ENCODE data around the gene CDC73. TPM values are rescaled to one million over a fixed set of nuclear protein-coding genes. Genes with fewer than 3 reads are reported as not detected.
"Not testable (repeated sequence)": the region's sequence is repeated elsewhere in the genome, so short reads cannot be mapped to it uniquely, and the experiment has no call there.

Gene CDC73
- total and polyA plus RNA-seq, 7 experiments from 2014 or later: 57.6 to 65.0 (median 59.2) TPM

GRCh38 chr1:193216920-193217319 is 95.1 kb downstream of the CDC73 start:
- Mint-ChIP-seq H3K27me3 (no peaks in the 10 kb centered on the region), H3K4me3 (no peak overlapping the region), H3K36me3 (peaks cover 19 to 69% (median 65%) of the 10 kb centered on the region in 5 donors), H3K27ac (peak overlapping the region in 1 of 9 donors; percentile 62), H3K9me3 (peaks cover 0 to 6% (median 0%) of the 10 kb centered on the region in 11 donors), H3K4me1 (peaks cover 2 to 11% (median 6%) of the 10 kb centered on the region in 7 donors)
- POLR2A ChIA-PET: no interaction called here
- peaks cover 0 to 18% (median 0%) of the 10 kb centered on the region in 3 experiments for H3K36me3 ChIP-seq (ENCODE audit: control insufficient read depth in 2 of 3, insufficient read depth in 3 of 3, low read length in 3 of 3)
- CTCF ChIA-PET: no interaction called here
- no peak overlapping the region for H3K27ac ChIP-seq (ENCODE audit: low read depth, low read length)
- DNase-seq (no peak), ATAC-seq (no peak)
- H3K4me1 ChIP-seq (ENCODE audit: control insufficient read depth in 2 of 2, insufficient read depth in 2 of 2, low read length in 2 of 2): no peaks in the 10 kb centered on the region
- H3K9me3 ChIP-seq (ENCODE audit: control insufficient read depth in 2 of 3, low read length in 3 of 3): no peaks in the 10 kb centered on the region
- no peak overlapping the region for H3K4me3 ChIP-seq (ENCODE audit: low read length)
- intact Hi-C loops (cut with micrococcal nuclease): no loop called here
- no peaks in the 10 kb centered on the region for H3K27me3 ChIP-seq (ENCODE audit: control insufficient read depth in 2 of 2, insufficient read depth in 2 of 2, low read length in 2 of 2)

- intact Hi-C loops (cut with micrococcal nuclease): no loop called here
- Mint-ChIP-seq H3K27me3 (no peaks in the 10 kb centered on the region), H3K4me1 (peaks cover 0 to 25% (median 15%) of the 10 kb centered on the region in 7 donors)
Measured at GRCh38 chr1:193219391-193219790, 97.6 kb downstream of the CDC73 start.

GRCh38 chr1:193221651-193222050 is 99.8 kb downstream of the CDC73 start:
- Mint-ChIP-seq H3K4me3 (no peak overlapping the region), H3K36me3 (peaks cover under 1 to 71% (median 59%) of the 10 kb centered on the region in 5 donors), H3K4me1 (peaks cover 8 to 44% (median 34%) of the 10 kb centered on the region in 7 donors), H3K27me3 (no peaks in the 10 kb centered on the region), H3K27ac (no peak overlapping the region), H3K9me3 (peaks cover 0 to 6% (median 0%) of the 10 kb centered on the region in 11 donors)
- DNase-seq: no peak
- H3K27ac ChIP-seq (ENCODE audit: low read depth, low read length): no peak overlapping the region
- H3K4me3 ChIP-seq (ENCODE audit: low read length): no peak overlapping the region
- no peaks in the 10 kb centered on the region for H3K9me3 ChIP-seq (ENCODE audit: control insufficient read depth in 2 of 3, low read length in 3 of 3)
- H3K27me3 ChIP-seq (ENCODE audit: control insufficient read depth in 2 of 2, insufficient read depth in 2 of 2, low read length in 2 of 2): no peaks in the 10 kb centered on the region
- ChIA-PET CTCF (no interaction called here), POLR2A (interaction anchor here (1.2 kb wide), 1 partner anchor 17 kb away, joined by 3 read pairs; no protein-coding TSS in a partner anchor)
- intact Hi-C loops (cut with micrococcal nuclease): no loop called here
- no peak for ATAC-seq
- H3K36me3 ChIP-seq (ENCODE audit: control insufficient read depth in 2 of 3, insufficient read depth in 3 of 3, low read length in 3 of 3): peaks cover 0 to 7% (median 0%) of the 10 kb centered on the region in 3 experiments
- H3K4me1 ChIP-seq (ENCODE audit: control insufficient read depth in 2 of 2, insufficient read depth in 2 of 2, low read length in 2 of 2): no peaks in the 10 kb centered on the region

More at GRCh38 chr1:193219391-193219790, 97.6 kb downstream of the CDC73 start:
- H3K36me3 ChIP-seq (ENCODE audit: control insufficient read depth in 2 of 3, insufficient read depth in 3 of 3, low read length in 3 of 3): peaks cover 0 to 18% (median 0%) of the 10 kb centered on the region in 3 experiments
- no peaks in the 10 kb centered on the region for H3K9me3 ChIP-seq (ENCODE audit: control insufficient read depth in 2 of 3, low read length in 3 of 3)
- H3K27me3 ChIP-seq (ENCODE audit: control insufficient read depth in 2 of 2, insufficient read depth in 2 of 2, low read length in 2 of 2): no peaks in the 10 kb centered on the region
- no peak overlapping the region for H3K4me3 ChIP-seq (ENCODE audit: low read length)
- ChIA-PET POLR2A (no interaction called here), CTCF (no interaction called here)
- no peak for ATAC-seq
- Mint-ChIP-seq H3K36me3 (peaks cover 11 to 67% (median 57%) of the 10 kb centered on the region in 5 donors), H3K27ac (peak overlapping the region in 2 of 9 donors; percentile 28 to 65), H3K9me3 (peaks cover 0 to 2% (median 0%) of the 10 kb centered on the region in 11 donors), H3K4me3 (peak overlapping the region in 1 of 10 donors; percentile 8)
- no peaks in the 10 kb centered on the region for H3K4me1 ChIP-seq (ENCODE audit: control insufficient read depth in 2 of 2, insufficient read depth in 2 of 2, low read length in 2 of 2)
- no peak for DNase-seq
- H3K27ac ChIP-seq (ENCODE audit: low read depth, low read length): no peak overlapping the region

- ATAC-seq (no peak), DNase-seq (no peak)
- Mint-ChIP-seq H3K27me3 (no peaks in the 10 kb centered on the region), H3K36me3 (peaks cover 0 to 71% (median 60%) of the 10 kb centered on the region in 5 donors), H3K27ac (peak overlapping the region in 1 of 9 donors; percentile 62), H3K4me3 (no peak overlapping the region), H3K9me3 (peaks cover 0 to 6% (median 0%) of the 10 kb centered on the region in 11 donors), H3K4me1 (peaks cover 8 to 49% (median 39%) of the 10 kb centered on the region in 7 donors)
- POLR2A ChIA-PET: interaction anchor here (0.7 to 1.2 kb wide), 2 partner anchors 17 to 46 kb away, joined by 3 read pairs; no protein-coding TSS in a partner anchor
- Histone ChIP-seq H3K4me3 (ENCODE audit: low read length) (no peak overlapping the region), H3K4me1 (ENCODE audit: control insufficient read depth in 2 of 2, insufficient read depth in 2 of 2, low read length in 2 of 2) (no peaks in the 10 kb centered on the region), H3K9me3 (ENCODE audit: control insufficient read depth in 2 of 3, low read length in 3 of 3) (no peaks in the 10 kb centered on the region), H3K27ac (ENCODE audit: low read depth, low read length) (no peak overlapping the region), H3K36me3 (ENCODE audit: control insufficient read depth in 2 of 3, insufficient read depth in 3 of 3, low read length in 3 of 3) (peaks cover 0 to 7% (median 0%) of the 10 kb centered on the region in 3 experiments), H3K27me3 (ENCODE audit: control insufficient read depth in 2 of 2, insufficient read depth in 2 of 2, low read length in 2 of 2) (no peaks in the 10 kb centered on the region)
- CTCF ChIA-PET: no interaction called here
- intact Hi-C loops (cut with micrococcal nuclease): no loop called here
Measured at GRCh38 chr1:193222056-193222615, 100.3 kb downstream of the CDC73 start.

GRCh38 chr1:193229136-193229535 is 107.3 kb downstream of the CDC73 start:
- no peak for DNase-seq
- Histone ChIP-seq H3K4me3 (ENCODE audit: low read length) (no peak overlapping the region), H3K27ac (ENCODE audit: low read depth, low read length) (no peak overlapping the region), H3K4me1 (ENCODE audit: control insufficient read depth in 2 of 2, insufficient read depth in 2 of 2, low read length in 2 of 2) (no peaks in the 10 kb centered on the region), H3K9me3 (ENCODE audit: control insufficient read depth in 2 of 3, low read length in 3 of 3) (no peaks in the 10 kb centered on the region), H3K36me3 (ENCODE audit: control insufficient read depth in 2 of 3, insufficient read depth in 3 of 3, low read length in 3 of 3) (no peaks in the 10 kb centered on the region), H3K27me3 (ENCODE audit: control insufficient read depth in 2 of 2, insufficient read depth in 2 of 2, low read length in 2 of 2) (no peaks in the 10 kb centered on the region)
- Mint-ChIP-seq H3K36me3 (peaks cover 4 to 42% (median 35%) of the 10 kb centered on the region in 5 donors), H3K9me3 (peaks cover 0 to 6% (median 0%) of the 10 kb centered on the region in 11 donors), H3K4me3 (no peak overlapping the region), H3K4me1 (peaks cover 10 to 31% (median 25%) of the 10 kb centered on the region in 7 donors), H3K27ac (no peak overlapping the region), H3K27me3 (no peaks in the 10 kb centered on the region)
- ATAC-seq: no peak
- ChIA-PET POLR2A (no interaction called here), CTCF (no interaction called here)
- intact Hi-C loops (cut with micrococcal nuclease): no loop called here

GRCh38 chr1:193231146-193231545 is 109.3 kb downstream of the CDC73 start:
- Mint-ChIP-seq H3K4me1 (peaks cover 5 to 20% (median 11%) of the 10 kb centered on the region in 7 donors), H3K36me3 (peaks cover 9 to 39% (median 29%) of the 10 kb centered on the region in 5 donors)
- H3K27me3 Mint-ChIP-seq; H3K9me3 Mint-ChIP-seq; H3K27ac ChIP-seq (ENCODE audit: low read depth, low read length); H3K36me3 ChIP-seq (ENCODE audit: control insufficient read depth in 2 of 3, insufficient read depth in 3 of 3, low read length in 3 of 3); H3K27ac Mint-ChIP-seq; H3K4me3 ChIP-seq (ENCODE audit: low read length); POLR2A ChIA-PET; H3K9me3 ChIP-seq (ENCODE audit: control insufficient read depth in 2 of 3, low read length in 3 of 3); H3K4me3 Mint-ChIP-seq; ATAC-seq; DNase-seq; H3K27me3 ChIP-seq (ENCODE audit: control insufficient read depth in 2 of 2, insufficient read depth in 2 of 2, low read length in 2 of 2); H3K4me1 ChIP-seq (ENCODE audit: control insufficient read depth in 2 of 2, insufficient read depth in 2 of 2, low read length in 2 of 2); CTCF ChIA-PET; intact Hi-C loops (cut with micrococcal nuclease): not testable (repeated sequence)

GRCh38 chr1:193234530-193234929 is 112.7 kb downstream of the CDC73 start:
- H3K27ac ChIP-seq (ENCODE audit: low read depth, low read length): no peak overlapping the region
- ChIA-PET POLR2A (interaction anchor here (0.6 kb wide), 1 partner anchor 11 kb away, joined by 3 read pairs; no protein-coding TSS in a partner anchor), CTCF (no interaction called here)
- no peak overlapping the region for H3K4me3 ChIP-seq (ENCODE audit: low read length)
- H3K9me3 ChIP-seq (ENCODE audit: control insufficient read depth in 2 of 3, low read length in 3 of 3): no peaks in the 10 kb centered on the region
- H3K9me3 Mint-ChIP-seq: peaks cover 0 to 12% (median 0%) of the 10 kb centered on the region in 11 donors
- no peaks in the 10 kb centered on the region for H3K27me3 ChIP-seq (ENCODE audit: control insufficient read depth in 2 of 2, insufficient read depth in 2 of 2, low read length in 2 of 2)
- intact Hi-C loops (cut with micrococcal nuclease): no loop called here
- H3K27ac Mint-ChIP-seq: no peak overlapping the region
- DNase-seq (no peak), ATAC-seq (no peak)
- H3K36me3 Mint-ChIP-seq: peaks cover 10 to 49% (median 45%) of the 10 kb centered on the region in 5 donors
- no peaks in the 10 kb centered on the region for H3K27me3 Mint-ChIP-seq
- H3K4me1 ChIP-seq (ENCODE audit: control insufficient read depth in 2 of 2, insufficient read depth in 2 of 2, low read length in 2 of 2): no peaks in the 10 kb centered on the region
- peaks cover 3 to 16% (median 8%) of the 10 kb centered on the region in 7 donors for H3K4me1 Mint-ChIP-seq
- no peak overlapping the region for H3K4me3 Mint-ChIP-seq
- peaks cover 0 to 9% (median 5%) of the 10 kb centered on the region in 3 experiments for H3K36me3 ChIP-seq (ENCODE audit: control insufficient read depth in 2 of 3, insufficient read depth in 3 of 3, low read length in 3 of 3)
